ENCODE results near the gene PCA3.

Gene PCA3

GRCh38 chr9:76751001-76751400 is 13.2 kb upstream of the PCA3 start:
- H3K27ac ChIP-seq (ENCODE audit: low read depth, low read length), result no peak overlapping the region
- H3K27me3 ChIP-seq (ENCODE audit: control insufficient read depth in 1 of 2, insufficient read depth in 2 of 2, low read length in 2 of 2), result peaks cover 0 to 3% of the 10 kb centered on the region in 2 donors

GRCh38 chr9:76756268-76756640 is 8.0 kb upstream of the PCA3 start:
- Histone ChIP-seq H3K36me3 (ENCODE audit: control insufficient read depth in 1 of 2, insufficient read depth in 2 of 2, low read length in 2 of 2) (no peaks in the 10 kb centered on the region), H3K27ac (ENCODE audit: low read depth, low read length) (no peak overlapping the region), H3K4me1 (ENCODE audit: control insufficient read depth in 1 of 2, insufficient read depth in 2 of 2, low read length in 2 of 2) (peaks cover 0 to 4% of the 10 kb centered on the region in 2 donors), H3K9me3 (ENCODE audit: control insufficient read depth in 1 of 2, low read length in 2 of 2) (no peaks in the 10 kb centered on the region), H3K27me3 (ENCODE audit: control insufficient read depth in 1 of 2, insufficient read depth in 2 of 2, low read length in 2 of 2) (no peaks in the 10 kb centered on the region), H3K9ac (ENCODE audit: low read depth in 1 of 2, low read length in 2 of 2) (no peak overlapping the region), H3K4me3 (ENCODE audit: low read depth in 1 of 2, low read length in 2 of 2) (no peak overlapping the region)

More at GRCh38 chr9:76751001-76751400, 13.2 kb upstream of the PCA3 start:
- no peaks in the 10 kb centered on the region for H3K36me3 ChIP-seq (ENCODE audit: control insufficient read depth in 1 of 2, insufficient read depth in 2 of 2, low read length in 2 of 2)
- H3K4me1 ChIP-seq (ENCODE audit: control insufficient read depth in 1 of 2, insufficient read depth in 2 of 2, low read length in 2 of 2), result no peaks in the 10 kb centered on the region
- H3K4me3 ChIP-seq (ENCODE audit: low read depth in 1 of 2, low read length in 2 of 2), result no peak overlapping the region
- peaks cover 0 to under 1% of the 10 kb centered on the region in 2 donors for H3K9me3 ChIP-seq (ENCODE audit: control insufficient read depth in 1 of 2, low read length in 2 of 2)
- no peak overlapping the region for H3K9ac ChIP-seq (ENCODE audit: low read depth in 1 of 2, low read length in 2 of 2)

DNA sequence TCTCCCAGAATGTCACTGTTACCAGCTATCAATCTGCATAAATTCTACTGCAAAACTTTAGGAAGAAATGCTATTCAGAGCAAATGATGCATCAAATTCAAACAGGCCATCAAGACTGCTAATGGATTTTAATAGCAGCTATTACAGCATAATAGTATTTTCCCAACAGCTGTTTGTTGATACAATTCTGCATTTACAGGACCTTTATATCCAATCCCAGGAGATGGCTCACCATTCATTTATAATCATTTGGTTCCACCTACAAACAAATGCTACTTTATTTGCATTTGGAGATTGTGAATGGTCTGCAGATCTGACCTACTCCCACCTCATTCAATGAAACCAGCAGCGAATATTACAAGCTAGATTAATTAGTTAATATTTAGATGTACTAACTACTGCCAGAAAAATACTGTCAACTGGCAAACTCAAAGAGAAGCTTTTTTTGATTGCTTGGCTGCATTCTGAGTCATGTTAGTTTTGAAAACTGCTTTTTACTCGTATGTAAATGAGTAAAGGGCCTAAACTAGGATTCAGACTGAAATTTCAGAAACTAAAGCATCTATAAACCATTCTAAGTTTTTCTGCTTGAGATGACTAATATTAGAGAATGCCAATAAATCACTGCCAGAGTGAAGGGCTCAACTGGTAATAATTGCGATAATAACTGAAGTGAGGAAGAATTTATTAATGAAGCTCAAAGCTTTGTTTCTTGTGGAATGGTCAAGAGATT is 7.1 kb upstream of the PCA3 start:
- Histone ChIP-seq H3K27me3 (ENCODE audit: control insufficient read depth in 1 of 2, insufficient read depth in 2 of 2, low read length in 2 of 2) (no peaks in the 10 kb centered on the region), H3K9ac (ENCODE audit: low read depth in 1 of 2, low read length in 2 of 2) (no peak overlapping the region), H3K4me1 (ENCODE audit: control insufficient read depth in 1 of 2, insufficient read depth in 2 of 2, low read length in 2 of 2) (peaks cover 0 to 6% of the 10 kb centered on the region in 2 donors), H3K27ac (ENCODE audit: low read depth, low read length) (no peak overlapping the region), H3K4me3 (ENCODE audit: low read depth in 1 of 2, low read length in 2 of 2) (no peak overlapping the region), H3K36me3 (ENCODE audit: control insufficient read depth in 1 of 2, insufficient read depth in 2 of 2, low read length in 2 of 2) (no peaks in the 10 kb centered on the region), H3K9me3 (ENCODE audit: control insufficient read depth in 1 of 2, low read length in 2 of 2) (no peaks in the 10 kb centered on the region)

GRCh38 chr9:76758476-76758875 is 5.8 kb upstream of the PCA3 start:
- Histone ChIP-seq H3K4me1 (ENCODE audit: control insufficient read depth in 1 of 2, insufficient read depth in 2 of 2, low read length in 2 of 2) (peaks cover 0 to 6% of the 10 kb centered on the region in 2 donors), H3K27me3 (ENCODE audit: control insufficient read depth in 1 of 2, insufficient read depth in 2 of 2, low read length in 2 of 2) (no peaks in the 10 kb centered on the region), H3K9me3 (ENCODE audit: control insufficient read depth in 1 of 2, low read length in 2 of 2) (no peaks in the 10 kb centered on the region), H3K4me3 (ENCODE audit: low read depth in 1 of 2, low read length in 2 of 2) (no peak overlapping the region), H3K9ac (ENCODE audit: low read depth in 1 of 2, low read length in 2 of 2) (no peak overlapping the region), H3K36me3 (ENCODE audit: control insufficient read depth in 1 of 2, insufficient read depth in 2 of 2, low read length in 2 of 2) (no peaks in the 10 kb centered on the region), H3K27ac (ENCODE audit: low read depth, low read length) (no peak overlapping the region)

- Histone ChIP-seq H3K9me3 (ENCODE audit: control insufficient read depth in 1 of 2, low read length in 2 of 2) (no peaks in the 10 kb centered on the region), H3K4me1 (ENCODE audit: control insufficient read depth in 1 of 2, insufficient read depth in 2 of 2, low read length in 2 of 2) (peaks cover 0 to 6% of the 10 kb centered on the region in 2 donors), H3K27me3 (ENCODE audit: control insufficient read depth in 1 of 2, insufficient read depth in 2 of 2, low read length in 2 of 2) (no peaks in the 10 kb centered on the region), H3K36me3 (ENCODE audit: control insufficient read depth in 1 of 2, insufficient read depth in 2 of 2, low read length in 2 of 2) (no peaks in the 10 kb centered on the region), H3K27ac (ENCODE audit: low read depth, low read length) (no peak overlapping the region), H3K9ac (ENCODE audit: low read depth in 1 of 2, low read length in 2 of 2) (no peak overlapping the region), H3K4me3 (ENCODE audit: low read depth in 1 of 2, low read length in 2 of 2) (no peak overlapping the region)
These were observed 4.5 kb upstream of the PCA3 start for GRCh38 chr9:76759732-76760131.

DNA sequence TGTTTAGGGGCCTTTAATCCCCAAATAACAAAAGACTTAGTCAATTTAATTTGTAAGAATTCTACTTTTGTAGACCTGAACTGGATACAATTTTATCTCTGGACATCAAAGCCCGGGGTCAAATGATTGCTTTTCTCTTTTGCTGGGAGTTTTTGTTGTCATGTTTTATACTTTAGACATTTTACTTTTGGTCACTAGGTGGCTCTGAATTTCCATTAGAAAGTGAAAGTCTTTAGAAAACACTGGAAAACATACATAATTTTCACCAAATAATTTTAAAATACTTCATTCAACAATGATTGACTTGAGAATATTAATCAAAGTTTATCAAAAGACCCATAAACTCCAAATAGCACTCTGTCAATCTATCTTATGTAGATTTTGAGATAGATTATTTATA is 2.8 kb upstream of the PCA3 start:
- Histone ChIP-seq H3K27ac (ENCODE audit: low read depth, low read length) (no peak overlapping the region), H3K9me3 (ENCODE audit: control insufficient read depth in 1 of 2, low read length in 2 of 2) (no peaks in the 10 kb centered on the region), H3K4me3 (ENCODE audit: low read depth in 1 of 2, low read length in 2 of 2) (no peak overlapping the region), H3K27me3 (ENCODE audit: control insufficient read depth in 1 of 2, insufficient read depth in 2 of 2, low read length in 2 of 2) (no peaks in the 10 kb centered on the region), H3K9ac (ENCODE audit: low read depth in 1 of 2, low read length in 2 of 2) (no peak overlapping the region), H3K4me1 (ENCODE audit: control insufficient read depth in 1 of 2, insufficient read depth in 2 of 2, low read length in 2 of 2) (peaks cover 0 to 6% of the 10 kb centered on the region in 2 donors), H3K36me3 (ENCODE audit: control insufficient read depth in 1 of 2, insufficient read depth in 2 of 2, low read length in 2 of 2) (no peaks in the 10 kb centered on the region)

DNA sequence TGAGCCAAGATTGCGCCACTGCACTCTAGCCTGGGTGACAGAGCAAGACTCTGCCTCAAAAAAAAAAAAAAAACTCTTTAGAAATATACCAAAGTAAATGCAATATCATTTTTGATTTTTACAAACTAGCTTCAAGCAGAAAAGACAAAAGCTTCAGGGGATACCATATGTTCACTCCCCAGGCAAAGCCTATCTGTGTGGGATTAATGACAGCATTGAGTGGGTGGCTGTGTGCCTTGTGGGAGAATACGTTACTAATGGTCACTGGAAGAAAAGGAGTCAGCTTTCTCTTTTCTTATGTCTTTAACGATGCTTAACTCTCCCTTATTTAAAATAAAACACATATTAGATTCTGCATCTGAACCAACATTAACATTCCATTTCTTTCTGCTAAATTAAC is 1.9 kb downstream of the PCA3 start:
- Histone ChIP-seq H3K27me3 (ENCODE audit: control insufficient read depth in 1 of 2, insufficient read depth in 2 of 2, low read length in 2 of 2) (no peaks in the 10 kb centered on the region), H3K9ac (ENCODE audit: low read depth in 1 of 2, low read length in 2 of 2) (no peak overlapping the region), H3K4me1 (ENCODE audit: control insufficient read depth in 1 of 2, insufficient read depth in 2 of 2, low read length in 2 of 2) (peaks cover 0 to 2% of the 10 kb centered on the region in 2 donors), H3K27ac (ENCODE audit: low read depth, low read length) (no peak overlapping the region), H3K9me3 (ENCODE audit: control insufficient read depth in 1 of 2, low read length in 2 of 2) (no peaks in the 10 kb centered on the region), H3K4me3 (ENCODE audit: low read depth in 1 of 2, low read length in 2 of 2) (no peak overlapping the region), H3K36me3 (ENCODE audit: control insufficient read depth in 1 of 2, insufficient read depth in 2 of 2, low read length in 2 of 2) (no peaks in the 10 kb centered on the region)

DNA sequence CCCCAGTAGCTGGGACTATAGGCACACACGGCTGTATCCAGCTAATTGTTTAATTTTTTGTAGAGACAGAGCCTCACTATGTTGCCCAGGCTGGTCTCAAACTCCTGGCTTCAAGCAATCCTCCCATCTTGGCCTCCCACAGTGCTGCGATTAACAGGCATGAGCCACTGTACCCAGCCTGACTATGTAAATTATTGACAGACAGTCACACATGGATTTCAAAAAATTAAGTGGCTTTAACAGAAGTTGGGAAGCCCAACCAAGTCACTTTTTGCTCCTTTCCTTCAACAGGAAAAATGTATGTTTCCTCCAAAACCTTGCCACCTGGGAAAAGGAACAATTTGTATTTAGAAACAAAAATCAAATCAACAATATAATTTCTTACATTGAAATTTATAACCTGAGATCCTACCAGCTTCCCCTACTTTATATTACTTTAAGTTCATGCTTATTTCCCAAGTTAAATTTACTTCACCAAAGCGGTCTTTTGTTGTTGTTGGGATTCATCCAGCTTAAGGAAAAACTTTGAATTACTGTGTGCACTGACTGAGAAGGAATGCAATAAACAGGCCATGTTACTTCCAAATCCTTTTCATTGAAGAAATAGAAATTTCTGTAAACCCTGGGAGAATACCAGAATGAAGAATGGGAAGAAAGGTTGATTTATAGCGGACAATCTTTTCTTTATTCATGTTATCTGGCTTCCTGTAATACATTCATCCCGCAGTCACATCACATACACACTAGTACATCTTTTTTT is 8.6 kb downstream of the PCA3 start:
- Histone ChIP-seq H3K4me3 (ENCODE audit: low read depth in 1 of 2, low read length in 2 of 2) (no peak overlapping the region), H3K27ac (ENCODE audit: low read depth, low read length) (no peak overlapping the region), H3K27me3 (ENCODE audit: control insufficient read depth in 1 of 2, insufficient read depth in 2 of 2, low read length in 2 of 2) (no peaks in the 10 kb centered on the region), H3K36me3 (ENCODE audit: control insufficient read depth in 1 of 2, insufficient read depth in 2 of 2, low read length in 2 of 2) (no peaks in the 10 kb centered on the region), H3K9me3 (ENCODE audit: control insufficient read depth in 1 of 2, low read length in 2 of 2) (no peaks in the 10 kb centered on the region), H3K9ac (ENCODE audit: low read depth in 1 of 2, low read length in 2 of 2) (no peak overlapping the region), H3K4me1 (ENCODE audit: control insufficient read depth in 1 of 2, insufficient read depth in 2 of 2, low read length in 2 of 2) (no peaks in the 10 kb centered on the region)

DNA sequence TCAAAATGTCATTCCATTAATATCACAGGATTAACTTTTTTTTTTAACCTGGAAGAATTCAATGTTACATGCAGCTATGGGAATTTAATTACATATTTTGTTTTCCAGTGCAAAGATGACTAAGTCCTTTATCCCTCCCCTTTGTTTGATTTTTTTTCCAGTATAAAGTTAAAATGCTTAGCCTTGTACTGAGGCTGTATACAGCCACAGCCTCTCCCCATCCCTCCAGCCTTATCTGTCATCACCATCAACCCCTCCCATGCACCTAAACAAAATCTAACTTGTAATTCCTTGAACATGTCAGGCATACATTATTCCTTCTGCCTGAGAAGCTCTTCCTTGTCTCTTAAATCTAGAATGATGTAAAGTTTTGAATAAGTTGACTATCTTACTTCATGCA is 20.6 kb downstream of the PCA3 start:
- no peak overlapping the region for H3K4me3 ChIP-seq (ENCODE audit: low read depth in 1 of 2, low read length in 2 of 2)
- no peaks in the 10 kb centered on the region for H3K36me3 ChIP-seq (ENCODE audit: control insufficient read depth in 1 of 2, insufficient read depth in 2 of 2, low read length in 2 of 2)
- no peak overlapping the region for H3K9ac ChIP-seq (ENCODE audit: low read depth in 1 of 2, low read length in 2 of 2)
- H3K4me1 ChIP-seq (ENCODE audit: control insufficient read depth in 1 of 2, insufficient read depth in 2 of 2, low read length in 2 of 2), result peaks cover 8 to 12% of the 10 kb centered on the region in 2 donors
- H3K9me3 ChIP-seq (ENCODE audit: control insufficient read depth in 1 of 2, low read length in 2 of 2), result no peaks in the 10 kb centered on the region
- no peaks in the 10 kb centered on the region for H3K27me3 ChIP-seq (ENCODE audit: control insufficient read depth in 1 of 2, insufficient read depth in 2 of 2, low read length in 2 of 2)
- H3K27ac ChIP-seq (ENCODE audit: low read depth, low read length), result no peak overlapping the region

DNA sequence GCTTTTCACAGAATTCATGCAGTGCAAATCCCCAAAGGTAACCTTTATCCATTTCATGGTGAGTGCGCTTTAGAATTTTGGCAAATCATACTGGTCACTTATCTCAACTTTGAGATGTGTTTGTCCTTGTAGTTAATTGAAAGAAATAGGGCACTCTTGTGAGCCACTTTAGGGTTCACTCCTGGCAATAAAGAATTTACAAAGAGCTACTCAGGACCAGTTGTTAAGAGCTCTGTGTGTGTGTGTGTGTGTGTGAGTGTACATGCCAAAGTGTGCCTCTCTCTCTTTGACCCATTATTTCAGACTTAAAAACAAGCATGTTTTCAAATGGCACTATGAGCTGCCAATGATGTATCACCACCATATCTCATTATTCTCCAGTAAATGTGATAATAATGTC is 21.3 kb downstream of the PCA3 start:
- Histone ChIP-seq H3K9me3 (ENCODE audit: control insufficient read depth in 1 of 2, low read length in 2 of 2) (no peaks in the 10 kb centered on the region), H3K27me3 (ENCODE audit: control insufficient read depth in 1 of 2, insufficient read depth in 2 of 2, low read length in 2 of 2) (no peaks in the 10 kb centered on the region), H3K4me3 (ENCODE audit: low read depth in 1 of 2, low read length in 2 of 2) (no peak overlapping the region), H3K4me1 (ENCODE audit: control insufficient read depth in 1 of 2, insufficient read depth in 2 of 2, low read length in 2 of 2) (peaks cover 14 to 17% of the 10 kb centered on the region in 2 donors), H3K9ac (ENCODE audit: low read depth in 1 of 2, low read length in 2 of 2) (no peak overlapping the region), H3K36me3 (ENCODE audit: control insufficient read depth in 1 of 2, insufficient read depth in 2 of 2, low read length in 2 of 2) (no peaks in the 10 kb centered on the region), H3K27ac (ENCODE audit: low read depth, low read length) (no peak overlapping the region)
